Astrocyte of the cerebellum (primary cell): ENCODE measurements around the gene WDFY2.

Experiments used
- DNase-seq: peaks from one replicate; pipeline ENCODE4 v3.0.0-alpha.2; 2011; ENCODE audit warnings: low read depth
- H3K4me3 ChIP-seq: 2 replicates; pipeline ENCODE4 v1.5.1; 2011; ENCODE audit warnings: mild to moderate bottlenecking, low read depth, low read length, moderate library complexity
- in situ Hi-C: cut with HindIII; loops from 2 replicates; pipeline ENCODE4 v1.10.0; 2017; ENCODE audit warnings: low sequenced_read_pairs
- TF ChIP-seq, protein P1 (sequence below): IDR thresholded peaks from 2 replicates; pipeline ENCODE4 v1.5.1; 2012; ENCODE audit warnings: low read length, low read depth, moderate library complexity, mild to moderate bottlenecking; ENCODE audit errors: missing control alignments

Gene WDFY2

DNA sequence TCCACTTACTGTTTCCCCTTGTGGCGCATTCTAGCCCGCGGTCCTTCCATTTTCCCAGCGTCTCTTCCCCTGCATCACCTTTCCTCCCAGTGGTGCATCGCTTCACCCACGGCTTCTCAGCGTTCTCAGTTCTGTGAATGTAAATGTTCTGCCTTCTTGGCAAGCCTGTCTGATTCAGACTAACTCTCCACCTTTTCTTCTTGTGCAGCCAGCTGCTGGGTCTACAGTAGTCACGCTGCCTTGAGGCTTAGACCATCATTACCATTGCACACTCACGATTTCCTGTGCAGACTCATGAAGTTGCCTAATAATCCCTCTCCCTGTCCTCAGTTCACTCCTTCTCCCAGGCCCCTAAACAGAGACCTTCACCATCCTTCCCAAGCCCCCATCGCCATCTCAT, 144.7 kb downstream of the WDFY2 start:
- in situ Hi-C loops, result loop anchor here (10.0 to 25.0 kb wide), 2 partner anchors 104 to 267 kb away; partner anchors contain the start of gene INTS6
- H3K4me3 ChIP-seq, result no peak overlapping the region
- TF ChIP-seq, protein P1, sequence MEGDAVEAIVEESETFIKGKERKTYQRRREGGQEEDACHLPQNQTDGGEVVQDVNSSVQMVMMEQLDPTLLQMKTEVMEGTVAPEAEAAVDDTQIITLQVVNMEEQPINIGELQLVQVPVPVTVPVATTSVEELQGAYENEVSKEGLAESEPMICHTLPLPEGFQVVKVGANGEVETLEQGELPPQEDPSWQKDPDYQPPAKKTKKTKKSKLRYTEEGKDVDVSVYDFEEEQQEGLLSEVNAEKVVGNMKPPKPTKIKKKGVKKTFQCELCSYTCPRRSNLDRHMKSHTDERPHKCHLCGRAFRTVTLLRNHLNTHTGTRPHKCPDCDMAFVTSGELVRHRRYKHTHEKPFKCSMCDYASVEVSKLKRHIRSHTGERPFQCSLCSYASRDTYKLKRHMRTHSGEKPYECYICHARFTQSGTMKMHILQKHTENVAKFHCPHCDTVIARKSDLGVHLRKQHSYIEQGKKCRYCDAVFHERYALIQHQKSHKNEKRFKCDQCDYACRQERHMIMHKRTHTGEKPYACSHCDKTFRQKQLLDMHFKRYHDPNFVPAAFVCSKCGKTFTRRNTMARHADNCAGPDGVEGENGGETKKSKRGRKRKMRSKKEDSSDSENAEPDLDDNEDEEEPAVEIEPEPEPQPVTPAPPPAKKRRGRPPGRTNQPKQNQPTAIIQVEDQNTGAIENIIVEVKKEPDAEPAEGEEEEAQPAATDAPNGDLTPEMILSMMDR, result no peak
- peak; percentile 40 for DNase-seq

DNA sequence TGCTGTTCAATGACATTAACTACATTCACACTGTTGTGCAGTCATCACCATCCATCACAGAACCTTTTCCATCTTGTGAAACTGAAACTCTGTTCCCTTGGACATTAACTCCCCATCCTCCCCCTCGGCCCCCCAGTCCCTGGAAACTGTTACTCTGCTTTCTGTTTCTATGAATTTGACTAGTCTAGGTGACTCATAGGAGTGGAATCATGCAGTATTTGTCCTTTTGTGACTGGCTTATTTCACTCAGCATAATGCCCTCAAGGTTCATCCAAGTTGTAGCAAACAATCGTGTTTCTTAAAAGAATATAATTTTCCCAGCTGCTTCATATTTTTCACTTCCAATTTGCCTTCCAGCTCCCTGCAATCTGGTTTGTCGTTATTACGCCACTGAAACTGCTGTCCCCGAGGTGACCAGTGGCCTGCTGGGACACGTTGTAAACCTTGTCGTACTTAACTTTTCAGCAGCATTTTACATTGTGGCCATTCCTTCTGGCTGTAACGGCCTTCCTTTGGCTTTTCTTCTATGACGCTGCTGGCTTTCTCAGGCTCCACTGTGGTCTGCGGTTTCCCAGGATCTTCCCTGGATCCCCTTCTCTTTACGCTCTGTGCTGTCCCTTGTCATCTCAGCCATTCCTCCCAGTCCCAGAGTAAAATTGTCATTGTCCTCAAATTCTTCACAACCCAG, 145.7 kb downstream of the WDFY2 start:
- in situ Hi-C loops, result loop anchor here (10.0 to 25.0 kb wide), 2 partner anchors 105 to 268 kb away; partner anchors contain the start of gene INTS6
- DNase-seq, result peak; percentile 65

DNA sequence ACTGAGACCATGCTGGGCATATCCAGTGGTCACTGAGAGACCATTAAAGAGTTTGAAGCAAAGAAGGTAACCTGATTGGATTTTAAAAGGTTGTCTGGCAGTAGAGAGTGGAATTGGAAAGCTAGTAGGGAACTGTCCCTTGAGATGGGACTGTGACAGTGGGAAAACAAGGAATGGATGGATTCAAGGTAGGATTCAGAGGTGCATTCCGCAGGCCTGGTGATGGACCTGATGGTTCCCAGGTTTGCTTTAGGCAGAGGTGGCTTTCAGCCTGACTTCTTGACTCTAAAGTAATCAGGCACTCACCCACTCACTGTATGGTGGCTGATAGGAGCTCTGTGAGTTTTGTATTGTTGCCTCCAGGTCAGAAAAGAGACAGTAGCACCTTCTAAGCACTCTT, 146.7 kb downstream of the WDFY2 start:
- TF ChIP-seq, protein P1, result no peak
- in situ Hi-C loops, result loop anchor here (25.0 kb wide), 1 partner anchor 269 kb away; the partner anchor contains the start of gene INTS6
- H3K4me3 ChIP-seq, result no peak overlapping the region
- DNase-seq, result no peak

More for the DNA sequence above, 145.7 kb downstream of the WDFY2 start:
- H3K4me3 ChIP-seq, result no peak overlapping the region
- TF ChIP-seq, protein P1, result no peak

DNA sequence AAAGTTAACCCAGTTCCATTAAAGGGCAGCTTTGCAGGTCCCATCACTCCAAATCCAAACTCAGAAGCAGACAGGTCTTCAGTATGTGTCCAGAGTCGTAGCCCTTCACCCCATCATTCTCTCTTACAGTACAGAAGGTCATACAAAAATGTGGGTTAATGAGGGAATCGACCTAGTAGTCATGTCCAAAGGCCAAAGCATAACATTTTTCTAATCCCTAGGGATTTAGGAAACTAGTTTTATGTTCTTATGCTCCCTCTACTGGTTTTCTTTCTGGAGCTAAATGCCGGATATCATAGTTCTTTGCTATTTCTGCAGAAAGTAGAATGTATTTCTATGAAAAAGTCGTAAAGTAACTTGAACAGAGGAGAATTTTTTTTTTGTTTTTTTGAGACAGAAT, 147.5 kb downstream of the WDFY2 start:
- H3K4me3 ChIP-seq, result no peak overlapping the region
- in situ Hi-C loops, result loop anchor here (25.0 kb wide), 1 partner anchor 269 kb away; the partner anchor contains the start of gene INTS6
- TF ChIP-seq, protein P1, result peak; percentile 28
- DNase-seq, result peak; percentile 22

DNA sequence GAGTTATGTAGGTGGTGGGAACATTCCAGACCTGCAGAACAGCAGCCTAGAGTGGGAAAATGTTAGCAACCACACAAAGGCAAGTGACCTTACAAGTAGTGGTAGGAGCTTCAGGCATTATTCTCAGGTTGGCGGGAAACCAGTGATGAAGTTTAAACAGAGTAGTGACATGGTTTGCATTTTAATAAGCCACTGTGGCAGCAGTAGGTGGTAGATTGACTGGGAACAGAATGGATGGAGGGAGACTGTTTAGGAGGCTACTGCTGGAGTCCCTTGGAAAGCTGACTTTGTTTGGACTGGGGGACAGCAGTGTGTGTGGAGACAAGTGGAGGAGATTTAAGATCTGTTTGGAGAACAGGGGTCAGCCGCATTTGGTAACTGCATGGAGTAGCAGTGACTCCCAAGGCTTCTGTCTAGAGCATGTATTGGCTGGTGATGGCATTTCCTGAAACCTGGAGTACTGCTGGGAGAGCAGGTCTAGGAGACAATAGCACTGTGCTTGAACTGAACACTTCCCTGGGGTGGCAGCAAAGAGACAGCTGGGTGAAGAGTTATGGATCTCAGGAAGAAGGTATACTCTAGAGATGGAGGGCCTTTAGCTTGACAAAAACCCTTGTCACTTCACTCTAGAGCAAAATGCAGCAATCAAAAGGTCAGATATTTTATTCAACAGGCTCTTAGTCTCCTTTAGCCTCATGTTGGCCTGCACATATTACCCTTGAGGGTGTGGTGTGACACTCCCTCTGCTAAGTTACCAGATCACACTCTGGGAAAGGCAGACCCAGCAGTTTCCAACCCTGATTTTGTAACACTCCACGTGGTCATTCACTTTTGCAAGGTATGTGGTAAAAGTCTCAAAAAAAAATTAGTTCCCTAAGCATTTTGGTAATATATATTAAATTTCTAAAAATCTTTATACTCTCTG, 149.4 kb downstream of the WDFY2 start:
- TF ChIP-seq, protein P1, result no peak
- H3K4me3 ChIP-seq, result no peak overlapping the region
- DNase-seq, result no peak
- in situ Hi-C loops, result loop anchor here (25.0 kb wide), 1 partner anchor 271 kb away; the partner anchor contains the start of gene INTS6

DNA sequence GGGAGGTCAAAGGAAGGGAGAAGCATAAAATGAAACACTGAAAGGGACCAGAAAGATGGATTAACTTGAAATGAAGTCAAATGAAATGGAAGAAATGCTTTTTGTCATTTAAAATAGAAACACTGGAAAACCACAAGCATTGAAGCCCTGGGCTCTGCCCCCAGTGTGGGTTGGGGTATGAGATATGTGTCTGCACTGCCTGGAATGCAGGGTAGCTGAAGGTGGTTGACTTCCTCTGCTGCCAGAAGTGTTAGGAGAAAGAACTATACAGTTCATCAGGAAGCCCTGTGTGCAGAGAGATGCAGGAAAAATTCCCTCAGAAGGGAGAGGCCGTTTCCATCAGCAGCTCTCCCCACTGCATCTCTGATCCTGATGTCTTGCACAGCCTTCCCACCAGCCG, 150.5 kb downstream of the WDFY2 start:
- peak; percentile 57 for DNase-seq
- H3K4me3 ChIP-seq, result no peak overlapping the region
- TF ChIP-seq, protein P1, result no peak
- in situ Hi-C loops, result loop anchor here (25.0 kb wide), 1 partner anchor 272 kb away; the partner anchor contains the start of gene INTS6
